Stimulated activated CD4-positive, alpha-beta T cell treated with anti-CD3 and anti-CD28 coated beads, Interleukin-1b, Interleukin-23, amount 100 ng/mL, for 4 hours (primary cell): ENCODE measurements around the gene C14orf119.

ENCODE experiments used
- DNase-seq, 2 donors: peaks; one replicate each; pipeline ENCODE4 v3.0.0-alpha.2; 2020; ENCODE audit warnings: low read depth in 2 of 2

Gene C14orf119

DNA sequence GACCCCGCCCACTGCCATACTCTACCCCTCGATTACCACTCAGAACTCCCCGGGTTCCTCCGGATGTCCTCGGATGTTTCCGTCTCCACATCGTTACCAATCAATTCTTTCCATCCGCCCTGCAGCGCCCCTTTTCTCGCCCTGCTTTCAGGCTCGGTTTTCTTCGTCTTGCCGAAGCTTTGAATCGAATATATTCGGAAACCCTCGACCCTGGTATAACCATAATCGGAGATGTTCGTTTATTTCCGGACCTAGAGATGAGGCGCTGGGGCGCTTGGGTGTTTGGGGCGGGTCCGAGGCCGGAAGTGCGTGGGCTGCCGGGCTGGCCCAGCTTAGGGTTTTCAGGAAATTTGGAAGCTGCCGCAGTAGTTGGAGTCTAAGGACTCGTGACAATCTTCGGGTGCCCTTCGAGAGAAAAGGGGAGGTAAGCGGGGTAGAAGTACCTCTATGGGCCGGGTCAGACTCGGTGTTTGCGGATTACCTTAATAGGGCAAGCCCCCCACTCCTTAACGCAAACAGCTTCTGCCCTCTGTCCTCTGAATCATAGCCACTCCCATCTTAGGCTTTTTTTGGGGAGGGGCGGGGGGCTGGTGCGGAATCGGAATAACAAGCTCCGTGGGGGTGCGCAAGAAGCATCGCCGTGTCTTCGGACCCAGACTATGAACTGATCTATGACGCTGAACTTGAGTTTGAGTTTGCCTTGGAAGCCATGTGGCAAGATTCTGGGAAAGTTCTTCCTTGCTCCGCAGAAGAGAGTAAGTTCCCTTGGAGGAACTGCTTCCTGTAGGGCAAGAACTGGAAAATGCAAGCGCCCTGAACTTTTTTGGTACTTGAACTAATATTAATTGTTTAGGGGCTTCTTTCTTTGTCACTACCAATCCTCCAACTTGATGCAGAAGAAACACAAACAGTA is at the start of gene C14orf119:
Gene C14orf119, plus strand, starts transcription at position 310 of the 913 bp plus-strand sequence. CDS start 2,154 bp downstream, outside the sequence.
- peak; percentile 78 to 98 for DNase-seq

GRCh38 chr14:23047034-23047634 is 48.2 kb upstream of the C14orf119 start:
- no peak for DNase-seq

DNA sequence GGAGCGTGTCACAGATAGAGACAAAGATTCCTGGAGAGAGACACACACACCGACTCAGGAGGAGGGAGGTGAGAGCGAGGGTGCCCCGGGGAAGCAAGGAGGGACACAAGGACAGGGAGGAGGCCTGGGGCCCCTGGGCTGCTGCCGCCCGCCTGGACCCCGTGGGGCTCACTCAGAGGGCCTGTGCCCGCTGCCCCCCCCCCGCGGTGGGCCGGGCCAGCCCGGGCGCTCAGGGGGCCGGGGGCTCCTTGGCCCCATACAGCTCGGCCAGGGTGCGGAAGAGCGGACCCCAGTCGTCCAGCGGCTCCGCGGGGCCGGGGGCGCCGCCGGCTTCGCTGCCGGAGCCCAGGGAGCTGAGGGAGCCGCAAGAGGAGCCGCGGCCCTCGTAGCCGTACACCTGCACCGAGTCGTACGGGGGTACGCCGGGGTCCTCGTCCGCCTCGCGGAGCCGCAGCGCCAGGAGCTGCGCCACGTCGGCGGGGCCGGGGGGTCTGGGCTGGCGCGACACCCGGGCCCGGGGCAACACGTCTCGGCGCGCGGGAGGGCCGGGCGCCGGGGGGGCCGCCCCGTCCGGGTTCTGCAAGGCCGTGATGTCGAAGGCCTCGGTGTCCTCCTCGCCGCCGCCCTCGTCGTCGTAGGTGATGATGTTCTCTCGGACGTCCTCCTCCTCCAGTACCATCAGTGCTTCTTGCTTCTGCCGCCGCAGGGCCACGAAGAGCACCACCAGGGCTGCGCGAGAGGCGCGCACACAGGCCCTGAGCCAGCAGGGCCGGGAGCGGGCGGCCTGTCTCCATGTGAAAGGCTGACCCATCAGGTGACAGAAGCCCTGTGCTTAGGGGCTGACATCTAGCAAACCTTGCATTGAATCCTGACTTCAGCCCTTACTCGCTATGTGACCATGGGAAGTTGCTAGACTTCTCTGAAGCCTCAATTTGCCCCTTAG is 47.3 kb upstream of the C14orf119 start:
- DNase-seq: no peak

DNA sequence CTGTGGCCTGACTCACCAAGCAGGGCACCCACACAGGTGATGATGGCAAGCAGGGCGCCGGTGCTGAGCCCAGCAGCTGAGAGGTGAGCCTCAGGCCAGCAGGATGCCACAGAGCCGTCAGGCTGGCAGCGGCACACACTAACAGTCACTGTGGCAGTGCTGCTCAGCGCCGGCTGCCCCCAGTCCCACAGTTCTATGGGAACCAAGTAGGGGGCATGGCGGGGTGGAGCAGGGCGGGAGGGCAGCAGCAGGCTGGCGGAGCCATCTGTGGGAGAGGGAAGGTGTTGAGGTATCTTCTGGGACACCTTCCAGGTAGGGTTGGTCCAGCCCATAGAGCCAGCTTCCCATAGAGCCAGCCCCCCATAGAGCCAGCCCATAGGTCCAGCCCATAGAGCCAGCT is 46.3 kb upstream of the C14orf119 start:
- DNase-seq: no peak

DNA sequence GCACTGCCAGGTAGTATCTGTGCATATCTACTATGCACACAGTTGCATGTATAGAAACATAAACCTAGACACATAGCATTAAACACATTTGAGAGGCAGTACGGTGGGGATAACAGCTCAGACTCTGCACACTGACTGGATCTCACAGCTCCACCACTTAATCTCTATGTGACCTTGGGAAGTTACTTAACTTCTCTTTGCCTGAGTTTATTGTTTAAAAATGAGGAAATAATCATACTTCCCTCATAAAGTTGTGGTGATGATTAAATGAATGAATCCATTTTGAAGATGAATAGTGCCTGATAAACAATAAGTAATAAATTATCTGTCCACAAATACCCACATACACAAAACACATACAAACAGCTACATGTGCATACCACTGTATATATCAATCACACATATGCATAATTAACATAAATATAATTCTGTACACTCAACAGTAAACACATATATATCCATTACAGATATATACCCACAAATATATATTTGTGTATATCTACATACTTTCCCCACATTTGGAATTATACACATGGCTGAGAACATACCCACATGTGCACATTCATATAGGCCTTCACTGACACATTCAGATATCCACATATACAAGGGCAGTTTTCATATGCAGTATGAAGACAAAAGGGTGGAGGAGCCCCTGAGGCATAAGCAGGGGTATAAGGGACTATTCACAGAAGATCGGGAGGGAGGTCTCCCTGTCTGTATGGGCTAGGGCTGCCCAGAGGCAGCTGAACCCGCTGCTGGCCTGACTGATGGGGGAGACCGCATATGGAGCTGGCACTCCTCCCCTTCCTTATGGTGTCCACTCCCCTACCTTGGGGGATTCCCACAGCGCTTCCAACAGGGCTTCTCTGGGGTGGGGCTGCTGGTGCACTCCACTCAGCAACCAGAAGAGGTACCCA is 43.9 kb upstream of the C14orf119 start:
- DNase-seq: no peak

GRCh38 chr14:23052182-23052623 is 43.1 kb upstream of the C14orf119 start:
- no peak for DNase-seq

- no peak for DNase-seq
Measured at GRCh38 chr14:23052671-23053070, 42.6 kb upstream of the C14orf119 start.

GRCh38 chr14:23053426-23053825 is 41.9 kb upstream of the C14orf119 start:
- no peak for DNase-seq

DNA sequence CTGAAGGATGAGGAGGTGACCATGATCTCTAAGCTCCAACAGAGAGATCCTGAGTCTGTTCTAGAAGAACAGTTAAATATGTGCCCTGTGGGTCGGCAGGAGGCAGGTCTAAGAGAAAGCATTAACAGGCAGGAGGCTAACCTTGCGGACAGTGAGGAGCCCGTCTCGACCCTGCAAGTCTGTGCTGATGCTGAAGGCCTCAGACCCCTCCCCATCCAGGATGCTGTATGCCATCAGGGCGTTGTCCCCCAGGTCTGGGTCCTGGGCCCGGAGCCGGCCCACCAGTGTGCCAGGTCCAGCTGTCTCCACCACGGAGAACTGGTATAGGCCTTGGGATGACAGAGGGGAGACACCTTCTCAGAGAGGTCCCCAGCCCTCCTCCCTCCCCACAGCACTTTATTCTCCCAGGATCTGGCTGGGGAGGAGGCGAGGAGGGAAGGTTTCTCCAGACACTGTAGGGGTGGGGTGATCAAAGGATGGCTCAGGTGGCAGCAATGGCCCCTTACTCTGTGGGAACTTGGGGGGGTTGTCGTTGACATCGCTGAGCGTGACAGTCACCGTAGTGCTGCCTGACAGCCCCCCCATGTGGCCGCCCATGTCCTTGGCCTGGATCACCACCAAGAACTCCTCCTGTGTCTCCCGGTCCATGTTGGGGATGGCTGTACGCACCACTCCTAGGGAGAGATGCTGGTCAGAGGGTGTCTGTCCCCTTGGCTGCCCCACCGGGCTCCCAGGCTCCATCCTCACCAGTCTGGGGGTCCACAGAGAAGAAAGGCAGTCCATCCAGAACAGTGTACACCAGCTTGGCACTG is 41.1 kb upstream of the C14orf119 start:
- DNase-seq: peak in 1 of 2 donors; percentile 20

- DNase-seq: no peak
Measured at GRCh38 chr14:23055147-23055550, 40.2 kb upstream of the C14orf119 start.

- DNase-seq: no peak
Measured at GRCh38 chr14:23055621-23056144, 39.6 kb upstream of the C14orf119 start.

DNA sequence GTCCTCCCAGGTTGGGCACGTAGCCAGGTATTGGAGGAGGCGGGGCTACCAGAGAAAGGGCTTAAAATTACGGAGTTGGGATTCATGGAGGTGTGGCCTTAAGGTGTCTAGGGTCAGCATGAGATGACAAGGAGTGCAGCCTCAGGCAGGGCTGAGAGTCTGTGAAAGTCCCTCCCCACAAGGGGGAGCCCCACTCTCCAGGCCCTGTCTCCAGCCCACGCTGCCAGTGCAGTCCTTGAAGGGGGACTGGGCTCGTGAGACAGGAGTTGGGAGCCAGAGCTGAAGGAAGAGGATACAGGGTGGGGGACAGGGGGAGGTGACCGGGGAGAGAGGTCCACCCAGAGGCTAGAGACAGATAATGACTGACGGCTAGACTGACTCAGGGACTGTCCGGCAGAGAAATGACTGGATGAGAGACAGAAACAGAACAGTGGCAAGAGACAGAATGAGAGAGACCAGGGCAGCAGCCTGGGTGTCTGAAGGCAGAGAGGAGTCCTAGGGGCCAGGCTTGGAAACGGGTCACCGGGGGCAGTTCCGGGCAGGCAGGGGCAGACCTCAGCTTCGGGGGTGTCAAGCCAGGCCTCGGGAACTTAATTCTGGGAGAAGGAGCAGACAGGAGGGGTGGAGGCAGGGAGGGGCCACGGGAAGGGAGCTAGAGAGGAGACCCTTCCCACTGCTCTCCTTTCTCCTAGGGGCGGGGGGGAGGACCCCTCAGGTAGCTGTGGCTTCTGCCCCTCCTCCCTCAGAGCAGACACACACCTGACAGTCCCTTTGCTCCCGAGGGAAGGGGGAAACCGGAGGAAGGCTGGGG is 39.0 kb upstream of the C14orf119 start:
- peak; percentile 61 to 63 for DNase-seq

DNA sequence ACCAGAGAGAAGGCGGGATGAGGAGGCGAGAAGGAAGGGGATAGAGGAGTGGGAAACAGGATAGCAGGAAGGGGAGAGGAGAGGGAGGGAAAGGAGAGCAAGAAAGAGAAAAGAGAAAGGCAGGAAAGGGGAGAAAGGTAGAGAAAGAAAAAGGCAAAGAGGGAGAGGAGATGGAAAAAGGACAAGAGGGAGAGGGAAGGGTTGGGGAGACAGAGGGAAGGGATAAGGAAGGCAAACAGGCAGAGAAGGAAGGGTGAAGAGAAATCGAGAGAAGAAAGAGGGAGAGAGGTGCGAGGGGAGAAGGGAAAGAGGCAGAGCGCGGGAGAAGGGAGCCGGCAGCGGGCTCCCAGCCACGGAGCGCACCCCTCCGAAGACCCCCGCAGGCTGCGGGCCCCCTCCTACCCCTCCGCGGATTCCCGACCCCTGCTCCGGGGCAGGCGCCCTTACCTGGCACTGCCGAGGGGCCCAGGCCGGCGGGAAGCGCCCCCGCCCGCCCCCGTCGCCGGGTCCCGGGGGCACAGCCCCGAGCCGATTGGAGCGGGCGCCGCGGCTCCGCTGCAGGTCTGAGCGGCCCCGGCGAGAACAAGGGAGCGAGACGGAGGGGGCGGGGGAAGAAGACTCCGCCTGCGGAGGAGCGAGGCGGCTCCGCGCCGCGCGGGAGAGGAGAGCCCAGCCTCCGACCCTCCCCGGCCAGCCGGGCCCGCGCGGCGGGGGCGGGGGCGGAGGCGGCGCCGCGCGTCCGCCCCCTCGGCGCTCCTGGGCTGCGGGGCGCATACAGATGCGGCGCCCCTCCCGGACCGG is 38.1 kb upstream of the C14orf119 start, which contains the start of gene CDH24:
Gene CDH24, minus strand, starts transcription at position 565 of the 801 bp plus-strand sequence. CDS start 1,787 bp downstream, outside the sequence.
- peak; percentile 56 to 58 for DNase-seq

GRCh38 chr14:23057757-23058653 is 37.3 kb upstream of the C14orf119 start:
- peak; percentile 87 for DNase-seq

GRCh38 chr14:23058654-23059504 is 36.4 kb upstream of the C14orf119 start:
- no peak for DNase-seq
